ENCODE measurements around the gene SLC22A23.

The SLC22A23 gene

GRCh38 chr6:3273707-3274521 is 182.9 kb downstream of the SLC22A23 start (continued):
- TF ChIP-seq ZNF791 (tag by site-specific recombination; IDR thresholded peaks at IDR 0.05): no peak
- no peak for TF ChIP-seq OVOL3 (tag by site-specific recombination; IDR thresholded peaks at IDR 0.05)
- no peak for TF ChIP-seq KLF9 (tag by site-specific recombination; IDR thresholded peaks at IDR 0.05; ENCODE audit: low read depth)
- no peak for TF ChIP-seq ZBTB49 (tag by site-specific recombination; IDR thresholded peaks at IDR 0.05; ENCODE audit: low read depth)
- TF ChIP-seq, protein P1, sequence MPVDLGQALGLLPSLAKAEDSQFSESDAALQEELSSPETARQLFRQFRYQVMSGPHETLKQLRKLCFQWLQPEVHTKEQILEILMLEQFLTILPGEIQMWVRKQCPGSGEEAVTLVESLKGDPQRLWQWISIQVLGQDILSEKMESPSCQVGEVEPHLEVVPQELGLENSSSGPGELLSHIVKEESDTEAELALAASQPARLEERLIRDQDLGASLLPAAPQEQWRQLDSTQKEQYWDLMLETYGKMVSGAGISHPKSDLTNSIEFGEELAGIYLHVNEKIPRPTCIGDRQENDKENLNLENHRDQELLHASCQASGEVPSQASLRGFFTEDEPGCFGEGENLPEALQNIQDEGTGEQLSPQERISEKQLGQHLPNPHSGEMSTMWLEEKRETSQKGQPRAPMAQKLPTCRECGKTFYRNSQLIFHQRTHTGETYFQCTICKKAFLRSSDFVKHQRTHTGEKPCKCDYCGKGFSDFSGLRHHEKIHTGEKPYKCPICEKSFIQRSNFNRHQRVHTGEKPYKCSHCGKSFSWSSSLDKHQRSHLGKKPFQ (tag by site-specific recombination; IDR thresholded peaks at IDR 0.05): no peak

- CTCF ChIA-PET: interaction anchor here (0.7 to 2.0 kb wide), 3 partner anchors 21 to 459 kb away, joined by 3 to 7 read pairs (median 4); no protein-coding TSS in a partner anchor
- Histone ChIP-seq H3K9me3 (ENCODE audit: control insufficient read depth, insufficient read depth, low read depth, low read length) (no peaks in the 10 kb centered on the region), H3K27ac (ENCODE audit: extremely low read depth, low read depth, low read length) (no peak overlapping the region), H3K4me1 (ENCODE audit: control insufficient read depth, insufficient read depth, low read length) (no peaks in the 10 kb centered on the region; the same call in 1 of the 2 replicates), H3K36me3 (ENCODE audit: control insufficient read depth in 2 of 2, insufficient read depth in 1 of 2, low read length in 2 of 2) (peaks cover 3 to 63% of the 10 kb centered on the region in 2 experiments; a peak in 2 of 3 replicates), H3K4me3 (ENCODE audit: low read depth, low read length) (no peak overlapping the region)
- POLR2A ChIA-PET: interaction anchor here (1.4 kb wide), 1 partner anchor 15 kb away, joined by 3 read pairs; no protein-coding TSS in a partner anchor
- TF ChIP-seq ZNF548 (tag by site-specific recombination; IDR thresholded peaks at IDR 0.05) (no peak), ZFP37 (tag by site-specific recombination; IDR thresholded peaks at IDR 0.05) (no peak), MZF1 (tag by site-specific recombination; IDR thresholded peaks at IDR 0.05; ENCODE audit: borderline replicate concordance) (no peak), ZBTB11 (tag by site-specific recombination; conservative IDR thresholded peaks at IDR 0.05; ENCODE audit: low read depth) (no peak), ZNF214 (tag by site-specific recombination; IDR thresholded peaks at IDR 0.05; ENCODE audit: borderline replicate concordance) (no peak), SCRT1 (tag by site-specific recombination; IDR thresholded peaks at IDR 0.05; ENCODE audit: borderline replicate concordance) (no peak), ZNF776 (tag by site-specific recombination; IDR thresholded peaks at IDR 0.05; ENCODE audit: borderline replicate concordance) (no peak), HOXA7 (CRISPR knock-in tag; IDR thresholded peaks at IDR 0.05; ENCODE audit: borderline replicate concordance) (no peak), ZNF623 (tag by site-specific recombination; IDR thresholded peaks at IDR 0.05) (no peak), ZSCAN30 (tag by site-specific recombination; IDR thresholded peaks at IDR 0.05) (no peak), ZNF777 (tag by site-specific recombination; IDR thresholded peaks at IDR 0.05; ENCODE audit: borderline replicate concordance) (no peak), ZNF211 (tag by site-specific recombination; IDR thresholded peaks at IDR 0.05; ENCODE audit: low read depth) (no peak)
Observed at GRCh38 chr6:3272911-3273547, 183.8 kb downstream of the SLC22A23 start.
